Spleen (tissue), 7 donors: ENCODE data around the gene AQP12B.

ENCODE experiments used
- CTCF ChIP-seq, 11 experiments: fragments of 200-600 bp in 7 of 11; fragments of 450-650 bp in 4 of 11; sonication (generic) in 4 of 11; IDR thresholded peaks in 8 of 11; conservative IDR thresholded peaks in 3 of 11; 1 replicate in 7 of 11; 2 replicates in 4 of 11; pipeline versions ENCODE4 v1.4.0 to v1.8.0; 2016 to 2021; ENCODE audit warnings: antibody characterized with exemption in 11 of 11, inconsistent platforms in 4 of 11, mild to moderate bottlenecking in 1 of 11
- POLR2A ChIP-seq, 3 donors: fragments of 450-650 bp; IDR thresholded peaks; one replicate each; pipeline ENCODE4 v1.5.1; 2017; ENCODE audit warnings: antibody characterized with exemption in 3 of 3, mild to moderate bottlenecking in 1 of 3
- POLR2AphosphoS5 ChIP-seq, 3 donors: sonication (generic); formaldehyde crosslinking; IDR thresholded peaks; one replicate each; pipeline ENCODE4 v1.5.1; 2017; ENCODE audit warnings: antibody characterized with exemption in 3 of 3
- donor health status: DM: no; HTN: no; CAD: no; lungs with moderate emphysema.
- donor health status: DM: no; HTN: no; CAD: no.
- donor health status: DM: no; HTN: no; CAD: no.

GRCh38 chr2:240719676-240720545, 37.2 kb upstream of the AQP12B start:
- TF ChIP-seq CTCF (IDR thresholded peaks at IDR 0.05 in 8 of 11, conservative IDR thresholded peaks at IDR 0.05 in 3 of 11) (no peak), POLR2AphosphoS5 (IDR thresholded peaks at IDR 0.05) (no peak), POLR2A (IDR thresholded peaks at IDR 0.05) (no peak)
